ENCODE results near the gene ARPC2.
A peak's percentile ranks its signal among the peaks of the same experiment; 100 is the strongest.

The ARPC2 gene

GRCh38 chr2:218257390-218257981, 40.5 kb downstream of the ARPC2 start:
- no peak overlapping the region for H3K4me3 ChIP-seq (ENCODE audit: low read length)
- H3K27ac ChIP-seq (ENCODE audit: low read length) = no peak overlapping the region
- H3K4me1 ChIP-seq (ENCODE audit: control insufficient read depth, low read depth, low read length) = peaks cover 8% of the 10 kb centered on the region
- peaks cover 35% of the 10 kb centered on the region for H3K36me3 ChIP-seq (ENCODE audit: control insufficient read depth, low read depth, low read length)
- no peaks in the 10 kb centered on the region for H3K27me3 ChIP-seq (ENCODE audit: control insufficient read depth, insufficient read depth, low read length)
- no peak overlapping the region for H3K9ac ChIP-seq (ENCODE audit: low read length)
- H3K9me3 ChIP-seq (ENCODE audit: control insufficient read depth, low read depth, low read length) = no peaks in the 10 kb centered on the region

GRCh38 chr2:218259099-218259961, 42.3 kb downstream of the ARPC2 start:
- Histone ChIP-seq H3K4me1 (ENCODE audit: control insufficient read depth, low read depth, low read length) (peaks cover 8% of the 10 kb centered on the region), H3K36me3 (ENCODE audit: control insufficient read depth, low read depth, low read length) (peaks cover 28% of the 10 kb centered on the region), H3K27ac (ENCODE audit: low read length) (no peak overlapping the region), H3K27me3 (ENCODE audit: control insufficient read depth, insufficient read depth, low read length) (no peaks in the 10 kb centered on the region), H3K4me3 (ENCODE audit: low read length) (no peak overlapping the region), H3K9ac (ENCODE audit: low read length) (no peak overlapping the region), H3K9me3 (ENCODE audit: control insufficient read depth, low read depth, low read length) (no peaks in the 10 kb centered on the region)

- Histone ChIP-seq H3K9me3 (ENCODE audit: control insufficient read depth, low read depth, low read length) (no peaks in the 10 kb centered on the region), H3K27me3 (ENCODE audit: control insufficient read depth, insufficient read depth, low read length) (no peaks in the 10 kb centered on the region), H3K36me3 (ENCODE audit: control insufficient read depth, low read depth, low read length) (peaks cover 26% of the 10 kb centered on the region), H3K27ac (ENCODE audit: low read length) (no peak overlapping the region), H3K4me3 (ENCODE audit: low read length) (no peak overlapping the region), H3K9ac (ENCODE audit: low read length) (no peak overlapping the region), H3K4me1 (ENCODE audit: control insufficient read depth, low read depth, low read length) (peaks cover 8% of the 10 kb centered on the region)
Observed at GRCh38 chr2:218260166-218260565, 43.2 kb downstream of the ARPC2 start.

- peak within 1 kb of the TSS; percentile 4 for H3K9ac ChIP-seq (ENCODE audit: low read length)
- peaks cover 8% of the 10 kb centered on the region for H3K4me1 ChIP-seq (ENCODE audit: control insufficient read depth, low read depth, low read length)
- H3K27me3 ChIP-seq (ENCODE audit: control insufficient read depth, insufficient read depth, low read length) = no peaks in the 10 kb centered on the region
- no peaks in the 10 kb centered on the region for H3K9me3 ChIP-seq (ENCODE audit: control insufficient read depth, low read depth, low read length)
- H3K4me3 ChIP-seq (ENCODE audit: low read length) = no peak within 1 kb of the TSS
- peaks cover 26% of the 10 kb centered on the region for H3K36me3 ChIP-seq (ENCODE audit: control insufficient read depth, low read depth, low read length)
- no peak within 1 kb of the TSS for H3K27ac ChIP-seq (ENCODE audit: low read length)
Observed at GRCh38 chr2:218260742-218261422, 43.9 kb downstream of the ARPC2 start, which contains the start of gene GPBAR1. Gene GPBAR1, plus strand, starts transcription at chr2:218261015. Its CDS starts 1,710 bp downstream, at chr2:218262725.

GRCh38 chr2:218261423-218262236, 44.6 kb downstream of the ARPC2 start:
- H3K9me3 ChIP-seq (ENCODE audit: control insufficient read depth, low read depth, low read length) = no peaks in the 10 kb centered on the region
- H3K9ac ChIP-seq (ENCODE audit: low read length) = peak overlapping the region; percentile 4
- H3K4me3 ChIP-seq (ENCODE audit: low read length) = no peak overlapping the region
- H3K36me3 ChIP-seq (ENCODE audit: control insufficient read depth, low read depth, low read length) = peaks cover 31% of the 10 kb centered on the region
- peaks cover 8% of the 10 kb centered on the region for H3K4me1 ChIP-seq (ENCODE audit: control insufficient read depth, low read depth, low read length)
- no peaks in the 10 kb centered on the region for H3K27me3 ChIP-seq (ENCODE audit: control insufficient read depth, insufficient read depth, low read length)
- no peak overlapping the region for H3K27ac ChIP-seq (ENCODE audit: low read length)

GRCh38 chr2:218262237-218262600, 45.2 kb downstream of the ARPC2 start:
- no peak overlapping the region for H3K4me3 ChIP-seq (ENCODE audit: low read length)
- no peaks in the 10 kb centered on the region for H3K9me3 ChIP-seq (ENCODE audit: control insufficient read depth, low read depth, low read length)
- no peaks in the 10 kb centered on the region for H3K27me3 ChIP-seq (ENCODE audit: control insufficient read depth, insufficient read depth, low read length)
- H3K27ac ChIP-seq (ENCODE audit: low read length) = no peak overlapping the region
- H3K9ac ChIP-seq (ENCODE audit: low read length) = no peak overlapping the region
- peaks cover 36% of the 10 kb centered on the region for H3K36me3 ChIP-seq (ENCODE audit: control insufficient read depth, low read depth, low read length)
- peaks cover 8% of the 10 kb centered on the region for H3K4me1 ChIP-seq (ENCODE audit: control insufficient read depth, low read depth, low read length)

GRCh38 chr2:218262631-218263586, 45.9 kb downstream of the ARPC2 start:
- Histone ChIP-seq H3K9ac (ENCODE audit: low read length) (no peak overlapping the region), H3K27me3 (ENCODE audit: control insufficient read depth, insufficient read depth, low read length) (no peaks in the 10 kb centered on the region), H3K9me3 (ENCODE audit: control insufficient read depth, low read depth, low read length) (no peaks in the 10 kb centered on the region), H3K36me3 (ENCODE audit: control insufficient read depth, low read depth, low read length) (peaks cover 37% of the 10 kb centered on the region), H3K4me1 (ENCODE audit: control insufficient read depth, low read depth, low read length) (peaks cover 8% of the 10 kb centered on the region), H3K4me3 (ENCODE audit: low read length) (no peak overlapping the region), H3K27ac (ENCODE audit: low read length) (no peak overlapping the region)

- no peaks in the 10 kb centered on the region for H3K27me3 ChIP-seq (ENCODE audit: control insufficient read depth, insufficient read depth, low read length)
- H3K9ac ChIP-seq (ENCODE audit: low read length) = no peak overlapping the region
- peaks cover 37% of the 10 kb centered on the region for H3K36me3 ChIP-seq (ENCODE audit: control insufficient read depth, low read depth, low read length)
- H3K9me3 ChIP-seq (ENCODE audit: control insufficient read depth, low read depth, low read length) = no peaks in the 10 kb centered on the region
- no peak overlapping the region for H3K4me3 ChIP-seq (ENCODE audit: low read length)
- no peak overlapping the region for H3K27ac ChIP-seq (ENCODE audit: low read length)
- peaks cover 8% of the 10 kb centered on the region for H3K4me1 ChIP-seq (ENCODE audit: control insufficient read depth, low read depth, low read length)
Observed at GRCh38 chr2:218263817-218264641, 47.0 kb downstream of the ARPC2 start.

GRCh38 chr2:218264773-218265561, 48.0 kb downstream of the ARPC2 start:
- no peak overlapping the region for H3K27ac ChIP-seq (ENCODE audit: low read length)
- H3K4me1 ChIP-seq (ENCODE audit: control insufficient read depth, low read depth, low read length) = peaks cover 8% of the 10 kb centered on the region
- H3K4me3 ChIP-seq (ENCODE audit: low read length) = no peak overlapping the region
- H3K9ac ChIP-seq (ENCODE audit: low read length) = no peak overlapping the region
- H3K36me3 ChIP-seq (ENCODE audit: control insufficient read depth, low read depth, low read length) = peaks cover 37% of the 10 kb centered on the region
- no peaks in the 10 kb centered on the region for H3K27me3 ChIP-seq (ENCODE audit: control insufficient read depth, insufficient read depth, low read length)
- no peaks in the 10 kb centered on the region for H3K9me3 ChIP-seq (ENCODE audit: control insufficient read depth, low read depth, low read length)
